GM18870 (cell line): ENCODE data around the gene ALG1.
"Not testable (repeated sequence)": the region's sequence is repeated elsewhere in the genome, so short reads cannot be mapped to it uniquely, and the experiment has no call there.

Experiments
- ATAC-seq: cut with Tn5 transposase; IDR thresholded peaks from one replicate; pipeline ENCODE4 v1.9.1; 2021; ENCODE audit warnings: moderate library complexity; ENCODE audit not compliant: unreplicated experiment

ALG1 gene

DNA sequence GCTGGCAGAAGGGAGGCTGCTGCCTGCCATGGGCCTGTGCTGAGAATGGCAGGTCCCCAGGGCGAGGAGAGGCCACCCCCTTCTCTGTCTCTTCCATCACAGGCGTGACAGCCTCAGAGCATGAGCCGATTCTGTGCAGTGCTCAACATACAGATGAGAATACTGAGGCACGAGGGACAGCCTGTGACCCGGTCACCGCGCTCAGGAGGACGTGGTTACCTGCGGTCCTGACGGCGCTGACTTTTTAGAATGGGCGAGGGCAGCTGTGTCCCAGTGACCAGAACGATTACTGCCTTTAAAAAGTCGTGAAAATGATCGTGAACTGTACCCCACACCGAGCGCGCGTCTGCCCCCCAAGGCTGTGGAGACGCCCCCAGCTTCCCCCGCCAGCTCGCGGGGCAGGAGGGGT, 25.4 kb downstream of the ALG1 start:
- ATAC-seq: not testable (repeated sequence)

DNA sequence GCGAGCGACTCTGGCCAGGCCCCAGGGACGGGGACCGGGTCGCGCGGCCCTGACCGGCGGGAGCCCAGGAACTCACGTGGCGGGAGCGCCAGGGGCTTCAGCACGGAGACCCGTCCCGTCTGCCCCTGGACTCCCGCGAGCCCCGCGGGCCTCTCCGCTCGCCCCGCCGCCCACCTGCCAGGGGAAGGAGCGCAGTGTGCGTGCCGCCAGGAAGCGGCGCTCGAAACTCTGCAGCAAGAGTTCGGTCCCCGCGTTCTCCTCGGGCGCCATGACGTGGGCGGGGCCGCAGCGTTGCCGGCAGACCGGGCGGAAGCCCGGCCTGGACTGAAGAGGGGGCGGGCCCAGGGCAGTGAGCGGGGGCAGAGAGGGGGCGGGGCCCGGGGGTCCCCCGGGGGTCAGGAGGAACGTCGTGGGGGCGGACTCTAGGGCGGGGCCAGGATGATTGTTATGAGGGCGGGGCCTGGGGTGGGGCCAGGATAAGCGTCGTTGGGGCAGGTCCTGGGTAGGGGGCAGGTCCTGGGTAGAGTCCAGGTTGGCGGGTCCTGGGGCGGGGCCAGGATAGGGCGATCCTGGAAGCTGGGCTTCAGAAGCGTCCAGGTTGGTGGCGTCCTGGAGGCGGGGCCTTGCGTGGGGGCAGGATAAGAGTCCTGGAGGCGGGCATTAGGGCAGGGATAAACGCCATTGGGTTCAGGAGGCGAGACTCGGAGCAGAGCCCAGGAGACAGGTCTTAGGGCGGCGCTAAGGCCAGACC, 26.0 kb downstream of the ALG1 start, which contains the start of gene EEF2KMT:
Gene EEF2KMT (minus strand): TSS at position 326 of the 751 bp plus-strand sequence. CDS start 56 bp downstream, at position 270.
- peak; percentile 42 for ATAC-seq

DNA sequence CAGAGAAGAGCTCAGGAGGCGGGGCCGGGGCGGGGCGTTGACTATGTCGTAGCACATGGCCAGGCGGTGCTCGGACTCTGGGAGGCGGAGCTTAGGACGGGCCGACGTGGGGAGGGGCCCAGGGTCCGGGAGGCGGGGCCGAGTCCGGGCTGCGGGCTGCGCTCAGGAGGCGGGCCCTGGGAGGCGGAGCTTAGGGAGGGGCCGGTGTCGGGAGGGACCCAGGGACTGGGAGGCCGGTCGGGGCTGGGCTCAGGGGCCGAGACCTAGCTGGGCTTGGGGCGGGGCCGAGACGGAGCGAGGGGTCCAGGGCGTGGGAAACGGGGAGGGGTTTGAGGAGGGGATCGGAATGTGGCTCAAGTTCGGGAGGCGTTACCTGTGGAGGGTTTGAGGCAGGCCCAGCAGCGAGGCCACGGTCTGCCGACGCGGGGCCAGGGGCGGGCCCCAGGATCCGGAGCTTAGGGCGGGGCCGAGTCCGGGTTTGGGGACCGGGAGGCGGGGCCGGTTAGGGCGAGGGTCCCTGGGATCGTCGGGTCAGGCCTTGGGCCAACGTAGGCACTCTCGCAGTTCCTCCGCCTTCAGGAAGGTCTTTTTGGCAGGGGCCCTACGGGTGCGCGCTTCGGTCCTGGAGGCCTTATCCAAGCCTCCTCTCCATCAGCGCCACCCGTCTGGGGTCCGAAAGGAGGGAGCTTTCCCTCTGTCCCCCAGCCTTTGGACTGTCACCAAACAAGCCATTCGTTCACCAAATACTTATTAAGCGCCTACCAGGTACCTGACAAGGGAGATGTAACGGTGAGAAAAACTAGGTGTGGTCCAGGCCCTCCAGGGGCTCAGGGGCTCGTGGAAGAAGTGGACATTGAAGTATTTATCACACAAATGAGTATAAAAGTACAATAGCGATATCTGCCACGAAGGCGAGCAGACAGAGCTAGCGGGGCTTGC, 26.8 kb downstream of the ALG1 start:
- peak; percentile 70 for ATAC-seq

DNA sequence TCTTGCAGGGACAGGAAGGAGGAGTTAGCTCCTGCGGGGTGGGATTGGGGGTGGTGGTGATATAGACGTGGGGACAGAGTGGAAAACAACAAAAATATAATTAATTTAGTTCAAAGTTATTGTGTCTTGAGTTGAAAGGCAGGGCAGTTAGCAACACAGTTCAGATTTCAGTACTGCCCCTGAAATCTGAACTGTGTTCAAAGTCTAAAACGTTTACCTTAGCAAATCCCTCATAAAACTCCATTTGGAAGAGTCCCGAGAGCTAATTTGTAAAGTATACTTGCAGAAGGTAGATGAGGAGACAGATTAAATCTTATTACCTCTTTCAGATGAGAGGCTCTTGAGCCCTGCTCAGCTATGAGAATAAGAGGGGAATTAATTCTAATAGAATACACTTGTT, 27.5 kb downstream of the ALG1 start:
- not testable (repeated sequence) for ATAC-seq

DNA sequence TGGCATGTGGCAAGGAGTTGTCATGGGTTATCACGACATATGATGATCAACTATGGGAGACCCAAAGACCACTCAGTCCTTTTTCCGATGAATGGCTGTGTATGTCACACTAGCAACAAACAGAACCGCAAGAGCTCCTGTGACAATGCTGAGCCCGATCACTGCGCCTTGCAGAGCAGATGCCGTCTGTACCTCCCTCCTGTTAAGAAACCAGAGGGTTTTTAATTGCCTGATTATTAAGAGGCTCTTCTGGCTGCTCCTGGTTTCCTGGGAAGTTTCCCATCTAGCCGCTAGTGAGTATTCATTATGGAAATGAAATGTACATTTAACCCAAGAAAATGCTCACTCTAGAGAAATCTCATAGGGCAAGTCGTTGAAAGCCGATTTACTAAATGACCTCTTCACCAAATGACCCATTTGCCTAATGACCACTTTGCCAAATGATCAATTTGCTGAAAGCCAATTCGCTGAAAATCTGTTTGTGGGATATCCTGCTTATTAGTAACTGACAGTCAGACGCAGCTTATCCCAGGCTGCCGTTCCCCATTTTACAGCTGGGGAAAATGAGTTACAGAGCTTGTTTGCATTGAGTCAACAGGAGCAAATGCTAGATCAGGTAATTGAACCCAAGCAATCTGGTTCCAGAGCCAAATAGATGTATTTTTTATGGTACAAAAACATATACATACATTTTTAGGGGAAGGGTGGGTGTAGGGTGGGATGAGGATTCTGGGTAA, 31.8 kb downstream of the ALG1 start:
- ATAC-seq: not testable (repeated sequence)

DNA sequence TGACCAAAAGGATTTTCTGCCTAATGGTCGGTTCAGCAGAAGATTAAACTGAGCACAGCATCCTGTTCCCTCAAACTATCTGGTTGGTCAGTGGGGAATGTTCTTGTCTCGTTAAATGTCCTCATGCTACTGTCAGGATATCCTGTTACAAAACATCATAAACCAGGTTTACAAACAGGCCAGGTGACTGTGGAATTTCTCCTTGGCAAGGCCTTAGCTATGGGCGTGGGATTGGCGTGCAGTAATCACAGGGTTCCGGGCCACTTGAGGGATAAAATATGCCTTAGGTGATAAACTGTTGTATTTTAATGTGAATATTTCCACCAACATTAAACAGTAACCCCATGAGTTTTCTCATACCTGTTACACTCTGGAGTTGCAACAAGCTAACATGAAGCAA, 33.4 kb downstream of the ALG1 start:
- ATAC-seq: not testable (repeated sequence)

DNA sequence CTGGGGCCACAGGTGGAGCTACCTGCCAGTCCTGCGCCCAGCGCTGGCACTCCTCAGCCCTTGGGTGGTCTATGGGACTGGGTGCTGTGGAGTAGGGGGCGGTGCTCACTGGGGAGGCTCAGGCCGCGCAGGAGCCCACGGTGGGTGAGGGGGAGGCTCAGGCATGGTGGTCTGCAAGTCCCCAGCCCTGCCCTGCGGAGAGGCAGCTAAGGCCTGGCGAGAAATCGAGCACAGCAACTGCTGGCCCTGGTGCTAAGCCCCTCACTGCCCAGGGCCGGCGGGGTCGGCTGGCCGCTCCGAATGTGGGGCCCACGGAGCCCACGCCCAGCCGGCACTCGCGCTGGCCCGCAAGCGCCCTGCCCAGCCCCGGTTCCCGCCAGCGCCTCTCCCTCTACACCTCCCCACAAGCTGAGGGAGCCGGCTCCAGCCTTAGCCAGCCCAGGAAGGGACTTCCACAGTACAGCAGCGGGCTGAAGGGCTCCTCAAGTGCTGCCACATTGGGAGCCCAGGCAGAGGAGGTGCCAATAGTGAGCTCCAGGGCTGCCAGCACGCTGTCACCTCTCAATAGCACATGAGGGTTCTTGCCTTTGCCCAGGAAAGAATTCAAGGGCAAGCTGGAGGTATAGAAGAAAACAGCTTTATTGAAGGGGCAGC, 37.0 kb downstream of the ALG1 start:
- no peak for ATAC-seq

DNA sequence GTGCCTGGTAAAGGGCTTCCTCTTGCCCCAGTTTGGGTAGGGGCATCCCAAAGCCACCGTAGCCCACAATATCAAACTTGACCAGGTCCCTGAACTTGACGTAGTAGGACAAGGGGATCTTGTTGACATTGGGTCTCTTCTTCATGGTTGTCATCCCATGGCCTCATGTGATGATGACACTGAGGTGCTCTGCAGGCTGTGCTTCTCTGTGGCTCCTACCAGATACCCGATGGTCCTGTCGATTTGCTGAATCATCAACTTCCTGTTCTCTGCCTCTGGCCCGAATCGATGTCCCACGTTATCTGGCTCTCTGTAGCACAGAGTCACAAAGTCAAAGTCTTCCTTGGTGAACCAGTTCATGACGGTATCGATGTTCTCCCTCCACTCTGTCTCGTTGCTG, 39.3 kb downstream of the ALG1 start:
- ATAC-seq: not testable (repeated sequence)

DNA sequence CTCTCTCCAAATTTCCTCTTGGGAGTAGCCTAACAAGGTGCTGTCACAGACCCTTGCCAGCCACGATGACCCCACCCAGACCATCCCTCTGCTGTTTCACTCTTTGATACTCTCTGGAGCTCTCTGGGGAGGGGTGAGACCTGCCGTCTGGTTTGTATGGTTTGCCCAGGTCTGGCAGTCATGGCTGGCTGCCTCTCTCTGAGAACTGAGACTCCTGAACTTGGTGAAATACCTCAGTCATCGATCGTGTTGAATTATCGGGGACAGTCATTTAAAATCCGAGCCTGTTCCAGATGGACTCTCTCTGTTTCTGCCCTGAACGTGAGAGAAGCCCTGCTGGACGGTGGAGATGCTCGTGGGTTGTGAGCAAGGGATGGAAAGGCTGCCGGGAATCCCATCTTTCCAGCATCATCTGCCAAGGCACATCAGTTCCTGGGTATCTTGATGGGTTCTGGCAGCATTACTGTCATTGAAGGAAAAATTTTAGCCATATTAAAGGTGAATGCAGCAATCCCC, 45.2 kb downstream of the ALG1 start:
- ATAC-seq: not testable (repeated sequence)

DNA sequence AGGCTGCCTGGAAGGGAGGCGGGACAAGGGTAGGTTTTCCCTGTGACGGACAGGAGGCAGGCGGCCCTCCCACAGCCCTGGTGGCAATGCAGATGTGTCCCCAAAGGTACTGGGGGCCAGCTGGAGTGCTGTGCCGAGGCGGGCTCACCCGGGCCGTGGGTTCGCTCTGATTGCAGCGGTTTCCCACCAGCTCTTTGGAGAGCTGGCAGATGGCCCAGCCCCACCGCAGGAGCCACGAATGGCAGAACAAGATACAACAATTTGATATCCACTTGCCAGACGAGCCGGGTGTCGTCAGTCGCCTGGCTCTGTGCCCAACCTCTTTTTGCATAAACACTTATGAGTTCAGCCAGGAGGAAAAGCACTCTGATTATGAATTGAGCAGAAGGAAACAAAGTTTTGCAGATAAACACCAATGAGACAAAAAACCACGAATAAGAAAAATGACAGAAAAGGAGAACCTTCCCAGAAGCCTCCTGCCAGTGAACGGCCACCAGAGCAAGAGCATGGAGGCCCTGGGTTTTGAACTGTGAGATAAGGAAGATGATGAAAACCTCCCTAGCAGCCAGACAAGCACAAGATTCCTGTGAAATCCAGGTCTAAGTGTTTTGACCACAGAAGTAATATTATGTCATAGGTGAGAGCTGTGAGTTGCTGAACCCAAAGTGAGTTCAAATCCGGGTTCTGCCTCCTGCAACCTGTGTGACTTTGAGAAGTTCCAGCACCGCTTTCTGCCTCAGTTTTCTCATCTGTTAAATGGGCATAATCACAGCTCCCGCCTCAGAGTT, 45.9 kb downstream of the ALG1 start:
- ATAC-seq: not testable (repeated sequence)

DNA sequence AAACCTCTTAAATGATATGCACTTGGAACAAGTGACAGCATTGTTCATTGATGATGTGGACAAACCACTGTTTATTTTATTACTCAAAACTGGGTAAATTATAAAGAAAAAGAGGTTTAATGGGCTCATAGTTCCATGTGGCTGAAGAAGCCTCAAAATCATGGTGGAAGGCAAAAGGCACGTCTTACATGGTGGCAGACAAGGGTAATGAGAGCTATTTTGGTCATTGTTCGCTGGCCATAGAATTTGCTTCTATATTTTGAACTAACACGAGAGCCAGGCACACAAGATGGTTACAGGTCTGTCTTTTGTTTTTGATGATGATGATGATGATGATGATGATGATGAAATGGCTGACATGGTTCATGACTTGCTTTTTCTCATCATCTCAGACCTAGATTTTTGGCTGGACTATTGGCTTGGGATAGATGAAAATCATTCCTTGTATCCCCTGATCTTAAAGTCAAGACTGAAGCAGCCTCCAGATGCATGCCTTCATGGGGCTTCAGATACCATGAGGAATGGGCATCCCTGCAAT, 59.9 kb downstream of the ALG1 start:
- not testable (repeated sequence) for ATAC-seq

DNA sequence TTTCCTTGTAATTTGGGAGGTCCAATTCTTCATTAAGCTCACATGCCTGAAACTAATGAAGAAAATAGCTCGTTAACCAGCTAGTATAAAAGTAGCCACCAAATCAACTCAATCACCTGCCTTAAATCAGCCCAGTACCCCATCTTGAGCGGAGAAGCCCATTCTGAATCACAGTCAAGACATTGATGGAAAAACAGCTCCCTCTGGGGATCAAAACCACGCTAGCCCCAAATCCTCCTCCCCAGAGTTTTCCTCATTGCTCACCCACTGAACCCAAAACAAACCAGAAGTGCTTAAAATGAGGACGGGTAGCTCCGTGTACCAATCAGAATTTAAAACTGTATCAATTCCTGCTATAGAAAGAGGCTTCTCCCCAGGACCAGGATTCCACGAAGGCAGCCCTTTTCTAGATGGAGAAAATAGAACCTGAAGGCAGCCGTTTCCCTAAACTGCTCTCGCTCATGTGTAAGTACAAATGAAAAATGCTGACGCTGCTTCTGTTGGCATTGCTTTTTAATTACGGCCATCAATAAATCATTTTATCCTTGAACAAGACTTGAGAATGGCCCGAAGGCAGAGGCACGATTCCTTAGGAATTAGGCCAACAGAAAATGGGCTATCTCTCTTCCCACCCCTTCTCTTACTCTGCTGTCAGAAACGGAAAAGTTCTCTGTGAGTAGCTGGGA, 61.4 kb downstream of the ALG1 start:
- not testable (repeated sequence) for ATAC-seq

DNA sequence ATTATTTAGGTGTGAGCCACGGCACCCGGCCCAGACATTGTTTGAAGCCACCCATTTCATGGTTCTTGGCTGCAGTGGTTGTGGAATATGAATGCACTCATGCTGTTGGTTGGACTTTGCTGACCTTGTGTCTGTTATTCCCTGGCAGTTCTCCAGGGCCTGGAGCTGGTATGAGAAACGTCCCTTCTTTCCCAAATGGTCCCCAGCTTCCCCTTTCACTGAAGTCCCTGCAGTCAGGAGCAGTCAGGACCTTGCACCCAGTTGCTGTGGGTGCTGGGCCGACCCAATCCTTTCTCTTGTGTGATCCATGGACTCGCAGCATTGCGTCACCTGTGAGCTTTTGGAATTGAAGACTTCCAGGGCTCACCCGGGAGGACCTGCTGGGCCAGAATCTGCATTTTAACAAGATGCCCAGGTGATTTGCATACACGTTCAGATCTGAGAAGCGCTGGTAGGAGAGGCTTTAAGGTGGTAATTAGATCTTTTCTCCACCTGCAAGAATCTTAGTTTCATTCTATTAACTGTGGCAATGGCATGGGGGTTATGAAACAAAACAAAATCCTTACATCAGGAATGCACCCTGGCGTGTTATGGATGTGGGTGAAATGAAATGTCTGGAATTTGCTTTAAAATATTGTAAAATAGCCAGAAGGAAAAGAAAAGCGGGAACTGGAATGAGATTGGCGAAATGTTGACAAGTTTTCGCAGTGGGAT, 63.3 kb downstream of the ALG1 start:
- ATAC-seq: not testable (repeated sequence)
